C4-2B (cell line): ENCODE measurements around the gene NPC1L1.

Source experiments
- H3K27ac ChIP-seq: fragments of 450-650 bp; 2 replicates; pipeline ENCODE4 v1.5.1; 2017
- ZFX ChIP-seq: fragments of 450-650 bp; IDR thresholded peaks from 2 replicates; pipeline ENCODE4 v1.6.1; 2017
- TF ChIP-seq, protein P1 (sequence below): fragments of 450-650 bp; conservative IDR thresholded peaks from 2 replicates; pipeline ENCODE4 v1.5.1; 2017; ENCODE audit warnings: mild to moderate bottlenecking

The NPC1L1 gene

DNA sequence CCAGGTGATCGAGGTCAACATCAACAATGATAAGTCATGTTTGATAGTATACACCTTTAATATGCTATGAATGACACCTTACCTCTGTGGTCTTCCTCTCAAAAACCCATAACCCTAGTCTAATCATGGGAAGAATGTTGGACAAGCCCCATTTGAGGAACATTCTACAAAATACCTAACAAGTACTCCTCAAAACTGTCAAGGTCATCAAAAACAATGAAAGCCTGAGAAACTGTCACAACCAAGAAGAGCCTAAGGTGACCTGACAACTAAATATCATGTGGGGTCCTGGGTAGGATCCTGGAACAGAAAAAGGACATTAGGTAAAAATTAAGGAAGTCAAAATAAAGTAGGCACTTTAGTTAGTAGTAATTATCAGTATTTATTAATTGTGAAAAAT is 44.7 kb downstream of the NPC1L1 start:
- H3K27ac ChIP-seq: no peak overlapping the region
- no peak for TF ChIP-seq ZFX
- TF ChIP-seq, protein P1, sequence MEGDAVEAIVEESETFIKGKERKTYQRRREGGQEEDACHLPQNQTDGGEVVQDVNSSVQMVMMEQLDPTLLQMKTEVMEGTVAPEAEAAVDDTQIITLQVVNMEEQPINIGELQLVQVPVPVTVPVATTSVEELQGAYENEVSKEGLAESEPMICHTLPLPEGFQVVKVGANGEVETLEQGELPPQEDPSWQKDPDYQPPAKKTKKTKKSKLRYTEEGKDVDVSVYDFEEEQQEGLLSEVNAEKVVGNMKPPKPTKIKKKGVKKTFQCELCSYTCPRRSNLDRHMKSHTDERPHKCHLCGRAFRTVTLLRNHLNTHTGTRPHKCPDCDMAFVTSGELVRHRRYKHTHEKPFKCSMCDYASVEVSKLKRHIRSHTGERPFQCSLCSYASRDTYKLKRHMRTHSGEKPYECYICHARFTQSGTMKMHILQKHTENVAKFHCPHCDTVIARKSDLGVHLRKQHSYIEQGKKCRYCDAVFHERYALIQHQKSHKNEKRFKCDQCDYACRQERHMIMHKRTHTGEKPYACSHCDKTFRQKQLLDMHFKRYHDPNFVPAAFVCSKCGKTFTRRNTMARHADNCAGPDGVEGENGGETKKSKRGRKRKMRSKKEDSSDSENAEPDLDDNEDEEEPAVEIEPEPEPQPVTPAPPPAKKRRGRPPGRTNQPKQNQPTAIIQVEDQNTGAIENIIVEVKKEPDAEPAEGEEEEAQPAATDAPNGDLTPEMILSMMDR: no peak

DNA sequence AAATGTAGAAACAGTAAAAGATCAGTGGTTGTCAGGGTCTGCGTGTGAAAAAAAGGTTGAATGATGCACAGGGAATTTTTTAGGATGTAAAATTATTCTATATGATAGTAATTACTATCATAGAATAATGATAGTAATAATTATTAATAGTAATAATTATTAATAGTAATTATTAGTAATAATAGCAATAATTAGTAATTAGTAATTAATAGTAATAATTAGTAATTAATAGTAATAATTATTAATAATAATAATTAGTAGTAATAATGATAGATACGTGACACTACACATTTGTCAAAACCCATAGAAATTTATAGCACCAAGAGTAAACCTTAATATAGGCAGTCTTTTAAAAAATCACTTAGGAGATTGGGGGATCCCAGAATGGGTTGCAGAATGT is 46.2 kb downstream of the NPC1L1 start:
- TF ChIP-seq ZFX: no peak
- no peak overlapping the region for H3K27ac ChIP-seq

DNA sequence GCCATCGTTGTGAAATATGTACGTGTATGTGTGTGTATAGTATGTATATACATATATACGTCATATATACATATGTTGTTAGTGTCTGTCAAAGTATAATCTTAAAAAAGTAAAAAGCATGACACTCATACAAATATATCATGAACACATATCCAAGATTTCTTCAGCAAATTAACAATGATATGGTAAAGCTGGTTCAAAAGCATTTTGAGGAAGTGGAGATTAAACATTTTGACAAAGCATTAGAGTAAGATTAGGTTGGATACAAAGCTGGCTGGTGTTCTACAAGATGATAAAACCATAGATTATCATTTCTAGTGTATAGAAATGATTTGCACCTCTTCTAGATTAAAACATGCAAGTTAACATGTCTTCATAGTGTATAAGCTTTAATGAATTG is 49.9 kb downstream of the NPC1L1 start:
- TF ChIP-seq, protein P1: no peak
- TF ChIP-seq ZFX: no peak
- peak overlapping the region; percentile 91; the same call in 1 of the 2 replicates for H3K27ac ChIP-seq

GRCh38 chr7:44490351-44491200 is 50.6 kb downstream of the NPC1L1 start, which contains the start of gene NUDCD3:
NUDCD3 (minus strand) TSS chr7:44490658; CDS start chr7:44490600, 58 bp downstream.
- H3K27ac ChIP-seq: peak within 1 kb of the TSS; percentile 91
- TF ChIP-seq, protein P1: peak; percentile 18
- peak; percentile 99 for TF ChIP-seq ZFX

DNA sequence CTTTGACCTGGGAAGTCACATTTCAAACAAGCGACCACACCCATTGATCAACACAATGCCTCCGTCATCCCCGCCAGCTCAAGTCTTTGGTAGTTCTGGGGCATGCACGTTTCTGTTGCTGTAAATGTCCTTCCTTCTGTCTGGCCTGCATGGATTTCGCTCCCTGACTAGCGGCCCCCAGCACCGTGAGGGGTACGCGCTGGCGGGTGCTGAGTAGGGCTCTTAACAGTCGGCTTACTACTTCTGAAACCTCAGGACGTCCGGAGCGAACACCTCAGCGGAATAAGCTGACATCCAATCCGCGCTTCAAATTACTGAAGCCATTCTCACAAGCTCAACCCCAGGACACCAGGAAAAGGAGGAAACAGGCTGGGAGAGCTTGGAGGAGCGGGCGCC is 51.2 kb downstream of the NPC1L1 start:
- peak overlapping the region; percentile 91 for H3K27ac ChIP-seq
- TF ChIP-seq ZFX: no peak
- TF ChIP-seq, protein P1: no peak

GRCh38 chr7:44488955-44489354 is 52.2 kb downstream of the NPC1L1 start:
- TF ChIP-seq, protein P1: no peak
- no peak overlapping the region for H3K27ac ChIP-seq

- H3K27ac ChIP-seq: no peak overlapping the region
- no peak for TF ChIP-seq ZFX
- TF ChIP-seq, protein P1: no peak
Measured at GRCh38 chr7:44486693-44487092, 54.4 kb downstream of the NPC1L1 start.

DNA sequence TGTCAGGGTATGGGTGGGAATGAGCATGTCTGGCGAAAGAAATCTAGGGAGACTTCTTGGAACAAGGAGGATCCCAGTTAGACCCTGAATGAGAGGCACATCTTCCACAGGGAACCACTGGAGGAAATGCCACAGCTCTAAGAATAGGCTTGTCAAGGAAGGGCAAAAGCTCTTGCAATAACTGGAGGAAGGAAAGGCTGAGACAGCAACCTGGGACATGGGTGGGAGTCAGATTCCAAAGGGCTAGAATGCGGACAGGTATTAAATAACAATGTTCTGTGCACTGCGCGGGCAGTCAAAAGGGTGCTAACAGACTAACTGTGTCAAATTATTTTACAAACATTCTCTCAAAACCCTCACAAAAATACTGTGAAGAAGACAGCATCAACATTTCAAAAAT is 55.1 kb downstream of the NPC1L1 start:
- no peak overlapping the region for H3K27ac ChIP-seq
- TF ChIP-seq, protein P1: no peak
- no peak for TF ChIP-seq ZFX
